GM12878 (cell line): ENCODE data around the gene KREMEN2. TPM values are rescaled to one million over a fixed set of nuclear protein-coding genes. Genes with fewer than 3 reads are reported as not detected.

ENCODE experiments used
- CREB1 ChIP-seq: IDR thresholded peaks from 2 replicates; pipeline ENCODE4 v1.6.1; 2012; ENCODE audit warnings: low read depth, mild to moderate bottlenecking, inconsistent platforms
- EGR1 ChIP-seq, 2 experiments: IDR thresholded peaks; 1 replicate in 1 of 2; 2 replicates in 1 of 2; pipeline ENCODE4 v1.6.1; 2011 to 2012; ENCODE audit warnings: low read depth in 2 of 2, low read length in 2 of 2, borderline replicate concordance in 1 of 2, mild to moderate bottlenecking in 1 of 2, moderate library complexity in 1 of 2
- FOS ChIP-seq: IDR thresholded peaks from 3 replicates; pipeline ENCODE4 v1.6.1; 2011; ENCODE audit warnings: borderline replicate concordance; ENCODE audit not compliant: insufficient read length; ENCODE audit errors: extremely low read depth
- IKZF2 ChIP-seq, 2 experiments: fragments of 450-650 bp; IDR thresholded peaks; 2 replicates each; pipeline ENCODE4 v1.6.1; 2017; ENCODE audit warnings: mild to moderate bottlenecking in 2 of 2, moderate library complexity in 2 of 2
- MAX ChIP-seq: IDR thresholded peaks from 2 replicates; pipeline ENCODE4 v1.6.1; 2012; ENCODE audit warnings: low read depth, low read length, improper control_type of control experiment
- PBX3 ChIP-seq: IDR thresholded peaks from 2 replicates; pipeline ENCODE4 v1.6.1; 2011; ENCODE audit warnings: mild to moderate bottlenecking, low read depth, low read length, moderate library complexity; ENCODE audit not compliant: insufficient replicate concordance
- RB1 ChIP-seq: fragments of 450-650 bp; formaldehyde crosslinking; IDR thresholded peaks from 2 replicates; pipeline ENCODE4 v1.6.1; 2017; ENCODE audit warnings: mild to moderate bottlenecking, borderline replicate concordance
- SIX5 ChIP-seq: IDR thresholded peaks from 2 replicates; pipeline ENCODE4 v1.6.1; 2011; ENCODE audit warnings: mild to moderate bottlenecking, low read depth, low read length, moderate library complexity; ENCODE audit not compliant: severe bottlenecking
- SMARCA5 ChIP-seq: fragments of 450-650 bp; IDR thresholded peaks from 2 replicates; pipeline ENCODE4 v1.6.1; 2017; ENCODE audit warnings: mild to moderate bottlenecking
- TAF1 ChIP-seq: IDR thresholded peaks from 2 replicates; pipeline ENCODE4 v1.6.1; 2011; ENCODE audit warnings: mild to moderate bottlenecking, low read depth, low read length, borderline replicate concordance
- ZNF274 ChIP-seq: IDR thresholded peaks from one replicate; pipeline ENCODE4 v1.8.0; 2011; ENCODE audit not compliant: insufficient read length, insufficient read depth
- ZNF687 ChIP-seq: fragments of 450-650 bp; IDR thresholded peaks from 2 replicates; pipeline ENCODE4 v1.6.1; 2017; ENCODE audit warnings: mild to moderate bottlenecking, moderate library complexity
- polyA plus RNA-seq, 11 experiments: library from polyadenylated mRNA; depleted of rRNA in 4 of 11; unstranded in 6 of 11; stranded (reverse) in 5 of 11; fragments of >200 nt; fragmentation: Nextera tagmentation in 4 of 11; fragmentation: Illumina TruSeq in 1 of 11; extraction: Ambion mirVana in 4 of 11; extraction: Trizol in 1 of 11; gene quantifications; 1 replicate in 1 of 11; 2 replicates in 10 of 11; pipeline versions ENCODE4 v1.2.1 to v1.2.3, GENCODE V29; 2011 to 2016; ENCODE audit warnings: inconsistent platforms in 2 of 11, missing spikeins in 2 of 11, low read depth in 1 of 11
- total RNA-seq, 4 experiments: library from RNA; depleted of rRNA in 3 of 4; stranded (reverse); fragments of >200 nt in 3 of 4; fragmentation: Illumina TruSeq in 1 of 4; extraction: Trizol in 1 of 4; gene quantifications; 2 replicates each; pipeline versions ENCODE4 v1.2.1 to v1.2.3, GENCODE V29; 2013 to 2021
- TF ChIP-seq, protein P1 (sequence below): fragments of 450-650 bp; IDR thresholded peaks from 2 replicates; pipeline ENCODE4 v1.6.1; 2017; ENCODE audit warnings: mild to moderate bottlenecking, moderate library complexity
- TF ChIP-seq, protein P2 (sequence below): fragments of 450-650 bp; IDR thresholded peaks from 2 replicates; pipeline ENCODE4 v1.6.1; 2017; ENCODE audit warnings: antibody characterized with exemption, mild to moderate bottlenecking, moderate library complexity

Gene KREMEN2
- total and polyA plus RNA-seq, 10 of the 15 experiments (the other 5 are each of a cell fraction or from before 2014, with no cell fraction given) = 0.06 to 3.7 (median 0.83) TPM; not detected in 2

GRCh38 chr16:2980227-2981176, 16.4 kb downstream of the KREMEN2 start, which contains the start of gene PKMYT1 (continued):
- TF ChIP-seq, protein P1, sequence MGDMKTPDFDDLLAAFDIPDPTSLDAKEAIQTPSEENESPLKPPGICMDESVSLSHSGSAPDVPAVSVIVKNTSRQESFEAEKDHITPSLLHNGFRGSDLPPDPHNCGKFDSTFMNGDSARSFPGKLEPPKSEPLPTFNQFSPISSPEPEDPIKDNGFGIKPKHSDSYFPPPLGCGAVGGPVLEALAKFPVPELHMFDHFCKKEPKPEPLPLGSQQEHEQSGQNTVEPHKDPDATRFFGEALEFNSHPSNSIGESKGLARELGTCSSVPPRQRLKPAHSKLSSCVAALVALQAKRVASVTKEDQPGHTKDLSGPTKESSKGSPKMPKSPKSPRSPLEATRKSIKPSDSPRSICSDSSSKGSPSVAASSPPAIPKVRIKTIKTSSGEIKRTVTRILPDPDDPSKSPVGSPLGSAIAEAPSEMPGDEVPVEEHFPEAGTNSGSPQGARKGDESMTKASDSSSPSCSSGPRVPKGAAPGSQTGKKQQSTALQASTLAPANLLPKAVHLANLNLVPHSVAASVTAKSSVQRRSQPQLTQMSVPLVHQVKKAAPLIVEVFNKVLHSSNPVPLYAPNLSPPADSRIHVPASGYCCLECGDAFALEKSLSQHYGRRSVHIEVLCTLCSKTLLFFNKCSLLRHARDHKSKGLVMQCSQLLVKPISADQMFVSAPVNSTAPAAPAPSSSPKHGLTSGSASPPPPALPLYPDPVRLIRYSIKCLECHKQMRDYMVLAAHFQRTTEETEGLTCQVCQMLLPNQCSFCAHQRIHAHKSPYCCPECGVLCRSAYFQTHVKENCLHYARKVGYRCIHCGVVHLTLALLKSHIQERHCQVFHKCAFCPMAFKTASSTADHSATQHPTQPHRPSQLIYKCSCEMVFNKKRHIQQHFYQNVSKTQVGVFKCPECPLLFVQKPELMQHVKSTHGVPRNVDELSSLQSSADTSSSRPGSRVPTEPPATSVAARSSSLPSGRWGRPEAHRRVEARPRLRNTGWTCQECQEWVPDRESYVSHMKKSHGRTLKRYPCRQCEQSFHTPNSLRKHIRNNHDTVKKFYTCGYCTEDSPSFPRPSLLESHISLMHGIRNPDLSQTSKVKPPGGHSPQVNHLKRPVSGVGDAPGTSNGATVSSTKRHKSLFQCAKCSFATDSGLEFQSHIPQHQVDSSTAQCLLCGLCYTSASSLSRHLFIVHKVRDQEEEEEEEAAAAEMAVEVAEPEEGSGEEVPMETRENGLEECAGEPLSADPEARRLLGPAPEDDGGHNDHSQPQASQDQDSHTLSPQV = no peak
- peak; percentile 79 for TF ChIP-seq ZNF687
- TF ChIP-seq EGR1 (IDR thresholded peaks at IDR 0.05; ENCODE audit: borderline replicate concordance in 1 of 2, low read depth in 2 of 2, low read length in 2 of 2) = peak in 1 of 2 experiments; percentile 99; a peak in 2 of 3 replicates
- no peak for TF ChIP-seq FOS
- TF ChIP-seq PBX3 = no peak
- peak; percentile 46; the same call in 1 of the 2 replicates for TF ChIP-seq MAX
- TF ChIP-seq ZNF274 = no peak
- no peak for TF ChIP-seq SIX5
- TF ChIP-seq, protein P2, sequence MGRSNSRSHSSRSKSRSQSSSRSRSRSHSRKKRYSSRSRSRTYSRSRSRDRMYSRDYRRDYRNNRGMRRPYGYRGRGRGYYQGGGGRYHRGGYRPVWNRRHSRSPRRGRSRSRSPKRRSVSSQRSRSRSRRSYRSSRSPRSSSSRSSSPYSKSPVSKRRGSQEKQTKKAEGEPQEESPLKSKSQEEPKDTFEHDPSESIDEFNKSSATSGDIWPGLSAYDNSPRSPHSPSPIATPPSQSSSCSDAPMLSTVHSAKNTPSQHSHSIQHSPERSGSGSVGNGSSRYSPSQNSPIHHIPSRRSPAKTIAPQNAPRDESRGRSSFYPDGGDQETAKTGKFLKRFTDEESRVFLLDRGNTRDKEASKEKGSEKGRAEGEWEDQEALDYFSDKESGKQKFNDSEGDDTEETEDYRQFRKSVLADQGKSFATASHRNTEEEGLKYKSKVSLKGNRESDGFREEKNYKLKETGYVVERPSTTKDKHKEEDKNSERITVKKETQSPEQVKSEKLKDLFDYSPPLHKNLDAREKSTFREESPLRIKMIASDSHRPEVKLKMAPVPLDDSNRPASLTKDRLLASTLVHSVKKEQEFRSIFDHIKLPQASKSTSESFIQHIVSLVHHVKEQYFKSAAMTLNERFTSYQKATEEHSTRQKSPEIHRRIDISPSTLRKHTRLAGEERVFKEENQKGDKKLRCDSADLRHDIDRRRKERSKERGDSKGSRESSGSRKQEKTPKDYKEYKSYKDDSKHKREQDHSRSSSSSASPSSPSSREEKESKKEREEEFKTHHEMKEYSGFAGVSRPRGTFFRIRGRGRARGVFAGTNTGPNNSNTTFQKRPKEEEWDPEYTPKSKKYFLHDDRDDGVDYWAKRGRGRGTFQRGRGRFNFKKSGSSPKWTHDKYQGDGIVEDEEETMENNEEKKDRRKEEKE = no peak
- TF ChIP-seq TAF1 = 0 out of 2 replicates have a peak, but pooled peaks have one; percentile 37
- peak; percentile 81; the same call in 1 of the 2 replicates for TF ChIP-seq RB1
- TF ChIP-seq IKZF2 (IDR thresholded peaks at IDR 0.05) = no peak
- TF ChIP-seq CREB1 = no peak
- 0 out of 2 replicates have a peak, but pooled peaks have one; percentile 41 for TF ChIP-seq SMARCA5
